HG02981 (cell line): ENCODE results near the gene GNAL.
"Not testable (repeated sequence)": the region's sequence is repeated elsewhere in the genome, so short reads cannot be mapped to it uniquely, and the experiment has no call there.

ENCODE experiments used
- ATAC-seq: cut with Tn5 transposase; IDR thresholded peaks from one replicate; pipeline ENCODE4 v1.9.1; 2021; ENCODE audit warnings: mild to moderate bottlenecking, moderate library complexity; ENCODE audit not compliant: unreplicated experiment

The GNAL gene

GRCh38 chr18:11668441-11669169, 20.5 kb upstream of the GNAL start:
- no peak for ATAC-seq

- no peak for ATAC-seq
Measured at GRCh38 chr18:11669271-11669947, 19.7 kb upstream of the GNAL start.

DNA sequence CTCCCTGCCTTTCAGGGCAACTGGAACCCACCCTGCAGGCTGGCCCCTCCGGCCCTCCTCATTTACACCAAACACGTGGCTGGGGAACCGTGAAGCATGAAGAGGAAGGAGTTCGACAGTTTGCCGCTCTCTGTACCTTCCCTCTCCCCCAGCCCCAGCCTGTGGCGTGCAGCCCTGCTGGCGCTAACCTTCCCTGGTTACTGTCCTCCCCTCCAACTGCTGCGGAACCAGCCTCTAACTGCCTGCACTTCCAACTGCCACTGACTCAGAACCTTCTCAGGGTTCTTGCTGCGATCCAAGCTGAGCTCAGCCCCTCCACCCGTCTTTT, 19.2 kb upstream of the GNAL start:
- ATAC-seq = no peak

GRCh38 chr18:11671156-11671555, 17.9 kb upstream of the GNAL start:
- ATAC-seq = no peak

- no peak for ATAC-seq
Measured at GRCh38 chr18:11672198-11672597, 16.9 kb upstream of the GNAL start.

GRCh38 chr18:11672846-11673454, 16.1 kb upstream of the GNAL start:
- no peak for ATAC-seq

GRCh38 chr18:11673560-11673959, 15.5 kb upstream of the GNAL start:
- ATAC-seq = no peak

GRCh38 chr18:11674119-11674518, 14.9 kb upstream of the GNAL start:
- no peak for ATAC-seq

- ATAC-seq = no peak
Measured at GRCh38 chr18:11676386-11676785, 12.7 kb upstream of the GNAL start.

- ATAC-seq = no peak
Measured at GRCh38 chr18:11676867-11677266, 12.2 kb upstream of the GNAL start.

- ATAC-seq = no peak
Measured at GRCh38 chr18:11678211-11678610, 10.9 kb upstream of the GNAL start.

DNA sequence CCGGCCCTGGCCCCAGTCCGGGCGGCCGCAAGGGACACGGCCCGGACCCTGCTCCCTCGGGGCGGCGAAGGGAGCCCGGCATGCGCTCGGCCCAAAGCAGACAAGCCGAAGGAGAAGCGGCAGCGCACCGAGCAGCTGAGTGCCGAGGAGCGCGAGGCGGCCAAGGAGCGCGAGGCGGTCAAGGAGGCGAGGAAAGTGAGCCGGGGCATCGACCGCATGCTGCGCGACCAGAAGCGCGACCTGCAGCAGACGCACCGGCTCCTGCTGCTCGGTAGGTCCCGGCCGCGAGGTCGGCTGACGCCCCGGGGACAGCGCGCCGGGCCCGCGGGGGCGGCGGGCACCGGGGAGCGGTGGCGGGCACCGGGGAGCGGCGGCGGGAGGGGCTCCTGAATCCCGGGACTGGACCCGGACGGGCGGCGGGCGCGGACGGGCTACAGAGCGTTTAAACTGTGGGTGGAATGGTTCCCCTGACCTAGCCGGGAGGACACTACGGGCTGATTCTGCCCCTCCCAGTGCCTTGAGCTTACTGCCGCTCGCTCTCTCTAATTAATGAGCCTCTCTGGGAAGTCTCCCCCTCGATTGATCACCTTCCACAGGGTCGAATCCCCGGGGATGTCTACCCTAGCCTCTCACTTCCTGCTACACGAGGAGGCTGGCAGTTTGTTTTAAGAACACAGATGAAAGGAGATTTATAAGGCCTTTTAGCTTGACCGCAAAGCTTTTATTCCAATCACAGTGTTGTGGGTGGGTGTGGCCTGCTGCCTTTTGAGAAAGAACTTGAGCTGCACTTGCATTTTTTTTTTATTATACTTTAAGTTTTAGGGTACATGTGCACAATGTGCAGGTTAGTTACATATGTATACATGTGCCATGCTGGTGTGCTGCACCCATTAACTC, 853 bp downstream of the GNAL start:
- ATAC-seq = peak; percentile 37

DNA sequence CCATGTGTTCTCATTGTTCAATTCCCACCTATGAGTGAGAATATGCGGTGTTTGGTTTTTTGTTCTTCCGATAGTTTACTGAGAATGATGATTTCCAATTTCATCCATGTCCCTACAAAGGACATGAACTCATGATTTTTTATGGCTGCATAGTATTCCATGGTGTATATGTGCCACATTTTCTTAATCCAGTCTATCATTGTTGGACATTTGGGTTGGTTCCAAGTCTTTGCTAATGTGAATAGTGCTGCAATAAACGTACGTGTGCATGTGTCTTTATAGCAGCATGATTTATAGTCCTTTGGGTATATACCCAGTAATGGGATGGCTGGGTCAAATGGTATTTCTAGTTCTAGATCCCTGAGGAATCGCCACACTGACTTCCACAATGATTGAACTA, 1.6 kb downstream of the GNAL start:
- ATAC-seq = not testable (repeated sequence)

DNA sequence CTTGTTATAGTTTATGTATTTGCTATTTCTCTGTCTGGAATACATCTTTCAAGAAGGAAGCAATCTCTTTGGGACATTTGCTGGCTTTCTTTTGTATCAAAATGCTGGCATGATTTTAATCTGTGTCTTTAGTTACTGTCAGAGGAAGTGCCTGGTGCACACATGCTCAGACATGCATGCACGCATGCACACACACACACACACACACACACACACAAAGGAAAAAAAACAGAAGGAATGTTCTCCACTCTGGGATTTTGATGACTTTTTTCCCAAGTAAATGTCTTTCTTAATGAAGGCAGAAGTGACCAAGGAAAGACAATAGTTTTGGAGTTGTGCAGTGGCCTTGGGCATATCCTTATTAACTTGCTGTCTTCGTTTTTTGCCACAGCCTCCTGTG, 6.7 kb downstream of the GNAL start:
- ATAC-seq = no peak

DNA sequence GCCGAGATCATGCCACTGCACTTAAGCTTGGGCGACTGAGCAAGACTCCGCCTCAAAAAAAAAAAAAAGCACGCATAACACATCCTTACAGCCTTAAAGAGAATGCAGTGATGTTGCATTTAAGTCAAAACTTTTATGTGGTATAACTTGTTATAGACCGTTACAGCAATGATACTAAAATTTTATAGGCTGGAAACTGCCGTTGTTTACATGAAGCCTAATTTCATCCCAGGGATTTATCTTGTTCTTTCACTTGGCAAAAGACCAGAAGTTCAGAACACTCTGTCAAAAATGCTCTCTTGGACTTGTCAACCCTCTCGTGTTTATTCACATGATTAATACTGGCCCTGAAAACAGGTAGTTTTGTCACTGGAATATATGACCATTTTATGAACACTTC, 7.4 kb downstream of the GNAL start:
- no peak for ATAC-seq

- no peak for ATAC-seq
Measured at GRCh38 chr18:11700876-11701275, 11.8 kb downstream of the GNAL start.

GRCh38 chr18:11710578-11710977, 21.5 kb downstream of the GNAL start:
- ATAC-seq = no peak

DNA sequence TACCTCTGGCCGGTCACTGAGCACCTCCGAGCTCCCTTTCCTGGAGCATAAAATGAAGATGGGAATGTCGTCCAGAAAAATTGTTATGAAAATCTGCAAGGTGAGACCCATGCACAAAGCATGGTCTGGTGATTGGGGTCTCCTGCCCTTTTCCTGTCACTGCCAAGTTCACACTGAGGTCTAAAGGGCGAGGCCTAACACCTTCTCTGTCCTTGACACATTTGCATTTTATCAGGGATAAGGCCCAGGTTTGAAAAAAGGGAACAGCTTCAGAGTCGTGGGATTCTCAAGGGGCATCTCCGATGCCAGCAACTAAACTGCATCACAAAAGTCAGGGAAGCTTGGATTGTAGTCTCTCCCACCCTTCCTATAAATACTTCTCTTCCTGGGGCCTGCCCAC, 24.7 kb downstream of the GNAL start:
- no peak for ATAC-seq

DNA sequence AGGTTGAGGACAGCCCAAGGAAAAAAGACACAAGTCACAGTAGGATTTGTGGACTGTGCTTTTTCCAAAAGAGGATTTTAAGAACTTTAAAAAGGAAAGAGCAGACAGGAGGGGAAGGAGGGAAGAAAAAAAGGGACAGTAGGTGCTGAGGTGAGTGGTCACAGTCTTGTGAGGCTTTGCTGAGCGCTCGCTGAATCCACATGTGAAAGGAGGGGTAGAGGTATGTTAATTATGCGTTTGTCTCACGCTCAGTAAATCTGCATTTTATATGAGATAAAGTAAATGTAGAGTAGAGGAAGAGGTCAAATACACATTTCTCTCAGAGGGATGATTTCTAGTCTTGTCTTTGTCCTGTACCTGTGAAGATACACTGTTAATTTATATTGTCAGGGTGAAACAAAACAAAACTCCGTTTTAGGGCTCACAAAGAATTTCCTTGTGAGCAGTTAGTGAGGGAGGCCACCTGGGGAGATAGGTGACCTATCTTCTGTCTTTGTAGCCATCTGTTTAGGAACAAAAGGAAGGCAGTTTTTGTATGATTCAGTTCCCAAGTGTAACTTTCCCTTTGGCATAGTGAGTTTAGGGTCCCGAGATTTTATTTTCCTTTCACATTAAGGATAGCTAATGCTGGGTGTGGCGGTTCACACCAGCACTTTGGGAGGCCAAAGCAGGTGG, 25.3 kb downstream of the GNAL start:
- ATAC-seq = no peak

GRCh38 chr18:11716767-11717315, 27.8 kb downstream of the GNAL start:
- not testable (repeated sequence) for ATAC-seq

- ATAC-seq = no peak
Measured at GRCh38 chr18:11719050-11719449, 30.0 kb downstream of the GNAL start.
